ENCODE data around the gene CTXND1. TPM values are rescaled to one million over a fixed set of nuclear protein-coding genes. Genes with fewer than 3 reads are reported as not detected.

The CTXND1 gene
- 4.2 TPM for total RNA-seq

DNA sequence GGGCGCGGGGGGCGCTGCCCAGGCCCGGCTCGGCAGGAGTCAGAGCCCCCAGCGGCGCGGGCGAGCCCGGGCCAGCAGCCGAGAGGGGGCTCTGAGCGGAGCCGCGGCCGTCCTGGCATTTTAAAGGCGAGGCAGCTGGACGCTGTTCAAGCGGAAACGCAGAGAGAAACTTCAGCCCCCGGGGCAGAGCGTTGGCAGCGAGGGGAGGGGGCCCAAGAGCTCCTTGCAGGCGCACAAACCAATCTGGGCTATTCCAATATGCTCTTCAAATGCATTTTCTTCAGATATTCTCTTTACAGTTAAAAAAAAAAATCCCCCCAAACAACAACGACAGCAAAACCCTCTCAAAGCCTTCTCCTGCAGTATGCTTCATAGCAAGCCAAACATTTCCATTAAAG lies at the start of gene CTXND1:
Gene CTXND1 (minus strand): TSS at position 93 of the 398 bp plus-strand sequence. CDS start 50,264 bp downstream, outside the sequence.

DNA sequence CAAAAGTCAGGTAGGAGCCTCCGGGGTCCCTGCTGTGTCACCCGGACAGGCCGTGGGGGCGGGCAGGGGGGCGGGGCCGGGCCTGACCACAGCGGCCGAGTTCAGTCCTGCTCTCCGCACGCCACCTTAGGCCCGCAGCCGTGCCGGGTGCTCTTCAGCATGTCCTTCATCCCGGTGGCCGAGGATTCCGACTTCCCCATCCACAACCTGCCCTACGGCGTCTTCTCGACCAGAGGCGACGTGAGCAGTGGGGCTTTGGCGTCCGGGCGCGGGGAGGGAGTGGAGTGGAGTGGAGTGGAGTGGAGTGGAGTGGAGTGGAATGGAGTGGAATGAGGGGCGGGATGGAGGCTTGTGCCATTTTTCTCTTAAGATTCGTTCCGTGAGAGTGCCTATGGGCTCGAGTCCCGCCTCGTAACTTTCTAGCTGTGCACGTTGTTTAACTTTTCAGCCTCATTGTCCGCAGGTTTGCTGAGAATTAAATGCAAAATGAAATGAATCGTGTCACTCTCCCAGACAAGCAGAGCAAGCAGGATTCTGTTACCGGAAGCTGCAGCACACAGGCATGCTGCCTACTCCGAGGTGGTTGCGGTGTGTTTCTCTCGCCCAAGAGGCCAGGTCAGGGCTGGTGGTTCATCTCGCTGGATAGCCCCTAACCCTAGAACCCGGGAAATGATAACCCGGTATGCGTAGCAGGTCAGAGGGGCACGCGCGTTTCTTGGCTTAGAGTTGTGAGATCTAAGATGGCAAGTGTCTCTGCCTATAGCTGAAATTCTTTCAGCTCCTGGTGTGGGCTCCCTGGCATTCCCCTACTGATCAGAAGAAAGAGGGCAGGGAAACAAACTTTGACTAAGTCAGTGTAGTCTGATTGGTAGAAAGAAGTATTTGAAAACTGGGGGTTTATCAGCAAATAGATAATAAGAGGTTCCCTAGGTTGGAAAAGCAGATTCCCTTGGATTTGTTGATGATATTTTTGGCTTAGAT lies 98.8 kb downstream of the CTXND1 start, which contains the start of gene FAH:
Gene FAH (plus strand): TSS at position 104 of the 981 bp plus-strand sequence. CDS start 56 bp downstream, at position 160.

Other genes with a start within 250 kb of the CTXND1 start
- 168 TPM for gene ZFAND6, start 192.5 kb downstream of the CTXND1 start, total RNA-seq
- 9.2 TPM for gene FAH, start 99.2 kb downstream of the CTXND1 start, total RNA-seq
- 73.4 TPM for gene ARNT2, start 152.2 kb upstream of the CTXND1 start, total RNA-seq

All from diencephalon (tissue), 1 donor.